Stimulated activated naive B cell treated with anti-CD40 and anti-IgM and Interleukin-4, amounts not matched to agents 10 μg/mL and 1 μg/mL and 100 μg/mL, for 72 hours (primary cell): ENCODE measurements around the gene NEGR1.

Experiments
- ATAC-seq, 2 donors: fragments of 150-1000 bp; cut with Tn5 transposase; replicated peaks; 2 replicates each; pipeline ENCODE4 v1.10.0; 2021; ENCODE audit warnings: moderate library complexity in 1 of 2
- DNase-seq: peaks from one replicate; pipeline ENCODE4 v3.0.0; 2021
- H3K27ac Mint-ChIP-seq: one replicate; pipeline ENCODE4 v1.8.0; 2022; ENCODE audit warnings: mild to moderate bottlenecking, mixed read lengths
- H3K27me3 Mint-ChIP-seq, 2 donors: one replicate each; pipeline ENCODE4 v1.8.0; 2022; ENCODE audit warnings: mixed read lengths in 2 of 2
- H3K36me3 Mint-ChIP-seq, 2 donors: one replicate each; pipeline ENCODE4 v1.8.0; 2022; ENCODE audit warnings: mixed read lengths in 2 of 2, mild to moderate bottlenecking in 1 of 2
- H3K4me1 Mint-ChIP-seq, 2 donors: one replicate each; pipeline ENCODE4 v1.8.0; 2022; ENCODE audit warnings: mixed read lengths in 2 of 2, mild to moderate bottlenecking in 1 of 2
- H3K4me3 Mint-ChIP-seq, 2 donors: one replicate each; pipeline ENCODE4 v1.8.0; 2022; ENCODE audit warnings: mild to moderate bottlenecking in 2 of 2, mixed read lengths in 2 of 2, moderate library complexity in 1 of 2
- H3K9me3 Mint-ChIP-seq, 2 donors: one replicate each; pipeline ENCODE4 v1.8.0; 2022; ENCODE audit warnings: mixed read lengths in 2 of 2, mild to moderate bottlenecking in 1 of 2

Gene NEGR1

GRCh38 chr1:71834601-71835441 is 447.5 kb downstream of the NEGR1 start:
- Mint-ChIP-seq H3K9me3 (no peaks in the 10 kb centered on the region), H3K27ac (no peak overlapping the region), H3K27me3 (no peaks in the 10 kb centered on the region), H3K4me1 (peaks cover 2 to 9% of the 10 kb centered on the region in 2 donors), H3K36me3 (no peaks in the 10 kb centered on the region), H3K4me3 (no peak overlapping the region)
- ATAC-seq = no peak
- DNase-seq = no peak

DNA sequence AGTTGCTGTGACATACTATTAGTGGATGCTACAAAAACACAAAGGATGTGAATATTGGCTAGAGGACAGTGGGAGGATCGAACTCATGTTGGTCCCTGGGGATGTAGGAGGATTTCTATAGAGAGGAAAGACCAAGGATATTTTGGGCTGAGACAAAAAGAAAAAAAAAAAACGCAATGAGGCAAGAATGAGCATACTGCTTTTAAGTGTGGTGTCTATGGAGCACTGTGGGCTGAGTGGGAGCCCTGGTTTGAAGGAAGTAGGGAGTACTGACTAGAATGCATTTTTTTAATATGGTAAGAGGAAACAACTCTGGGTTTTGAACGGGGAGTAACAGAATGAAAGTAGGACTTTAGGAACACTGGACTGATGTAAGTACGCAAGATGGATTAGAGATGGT is 450.7 kb downstream of the NEGR1 start:
- H3K36me3 Mint-ChIP-seq = no peaks in the 10 kb centered on the region
- no peaks in the 10 kb centered on the region for H3K27me3 Mint-ChIP-seq
- no peaks in the 10 kb centered on the region for H3K9me3 Mint-ChIP-seq
- DNase-seq = no peak
- H3K4me1 Mint-ChIP-seq = peaks cover 2 to 9% of the 10 kb centered on the region in 2 donors
- no peak overlapping the region for H3K27ac Mint-ChIP-seq
- ATAC-seq = no peak
- H3K4me3 Mint-ChIP-seq = no peak overlapping the region

- H3K4me1 Mint-ChIP-seq = no peaks in the 10 kb centered on the region
- no peak overlapping the region for H3K27ac Mint-ChIP-seq
- H3K4me3 Mint-ChIP-seq = no peak overlapping the region
- H3K27me3 Mint-ChIP-seq = no peaks in the 10 kb centered on the region
- H3K9me3 Mint-ChIP-seq = no peaks in the 10 kb centered on the region
- ATAC-seq (no peak), DNase-seq (no peak)
- no peaks in the 10 kb centered on the region for H3K36me3 Mint-ChIP-seq
Measured at GRCh38 chr1:71829346-71829745, 453.0 kb downstream of the NEGR1 start.

- no peak overlapping the region for H3K4me3 Mint-ChIP-seq
- H3K36me3 Mint-ChIP-seq = no peaks in the 10 kb centered on the region
- H3K4me1 Mint-ChIP-seq = no peaks in the 10 kb centered on the region
- DNase-seq = no peak
- no peaks in the 10 kb centered on the region for H3K9me3 Mint-ChIP-seq
- no peak overlapping the region for H3K27ac Mint-ChIP-seq
- no peaks in the 10 kb centered on the region for H3K27me3 Mint-ChIP-seq
- no peak for ATAC-seq
Measured at GRCh38 chr1:71828431-71829012, 453.8 kb downstream of the NEGR1 start.

DNA sequence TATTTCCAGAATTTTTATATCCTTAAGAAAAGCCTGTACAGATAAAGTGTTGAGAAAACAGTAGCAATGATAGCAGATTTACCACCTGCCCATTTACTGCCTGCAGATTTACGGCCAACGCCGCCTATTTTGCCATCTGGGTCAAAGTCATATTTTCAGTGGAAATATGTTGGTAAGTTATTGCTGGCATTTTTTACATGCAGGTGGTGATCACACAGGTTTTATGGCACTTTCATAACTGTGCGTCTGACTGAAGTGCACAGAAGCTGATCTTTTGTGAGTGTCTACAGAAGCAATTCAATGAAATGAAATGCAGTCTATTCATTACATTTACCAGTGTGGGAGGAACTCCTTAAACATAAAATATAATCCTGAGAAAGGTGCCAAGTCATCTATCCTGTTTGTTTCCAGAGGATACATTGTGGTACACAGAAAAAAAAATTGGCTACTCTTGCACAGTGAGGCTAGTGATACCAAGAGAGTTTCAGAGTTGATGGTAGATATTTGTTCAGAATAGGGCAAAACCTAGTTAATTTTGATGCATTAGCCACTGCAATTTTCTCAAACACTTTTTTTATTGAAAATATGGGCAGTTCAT is 458.5 kb downstream of the NEGR1 start:
- Mint-ChIP-seq H3K27me3 (no peaks in the 10 kb centered on the region), H3K9me3 (no peaks in the 10 kb centered on the region), H3K36me3 (no peaks in the 10 kb centered on the region), H3K27ac (no peak overlapping the region), H3K4me3 (no peak overlapping the region), H3K4me1 (peaks cover 0 to 6% of the 10 kb centered on the region in 2 donors)
- ATAC-seq = no peak
- DNase-seq = no peak

- H3K36me3 Mint-ChIP-seq = no peaks in the 10 kb centered on the region
- H3K27me3 Mint-ChIP-seq = no peaks in the 10 kb centered on the region
- peaks cover 0 to 5% of the 10 kb centered on the region in 2 donors for H3K4me1 Mint-ChIP-seq
- H3K27ac Mint-ChIP-seq = no peak overlapping the region
- DNase-seq (no peak), ATAC-seq (no peak)
- H3K9me3 Mint-ChIP-seq = no peaks in the 10 kb centered on the region
- H3K4me3 Mint-ChIP-seq = no peak overlapping the region
Measured at GRCh38 chr1:71817028-71817427, 465.3 kb downstream of the NEGR1 start.

GRCh38 chr1:71809085-71809484 is 473.3 kb downstream of the NEGR1 start:
- no peaks in the 10 kb centered on the region for H3K27me3 Mint-ChIP-seq
- no peaks in the 10 kb centered on the region for H3K9me3 Mint-ChIP-seq
- DNase-seq (no peak), ATAC-seq (no peak)
- no peak overlapping the region for H3K4me3 Mint-ChIP-seq
- H3K4me1 Mint-ChIP-seq = no peaks in the 10 kb centered on the region
- H3K27ac Mint-ChIP-seq = no peak overlapping the region
- H3K36me3 Mint-ChIP-seq = no peaks in the 10 kb centered on the region

GRCh38 chr1:71804140-71804539 is 478.2 kb downstream of the NEGR1 start:
- Mint-ChIP-seq H3K36me3 (no peaks in the 10 kb centered on the region), H3K27ac (no peak overlapping the region), H3K9me3 (no peaks in the 10 kb centered on the region), H3K27me3 (no peaks in the 10 kb centered on the region), H3K4me1 (no peaks in the 10 kb centered on the region), H3K4me3 (no peak overlapping the region)
- DNase-seq = no peak
- no peak for ATAC-seq

DNA sequence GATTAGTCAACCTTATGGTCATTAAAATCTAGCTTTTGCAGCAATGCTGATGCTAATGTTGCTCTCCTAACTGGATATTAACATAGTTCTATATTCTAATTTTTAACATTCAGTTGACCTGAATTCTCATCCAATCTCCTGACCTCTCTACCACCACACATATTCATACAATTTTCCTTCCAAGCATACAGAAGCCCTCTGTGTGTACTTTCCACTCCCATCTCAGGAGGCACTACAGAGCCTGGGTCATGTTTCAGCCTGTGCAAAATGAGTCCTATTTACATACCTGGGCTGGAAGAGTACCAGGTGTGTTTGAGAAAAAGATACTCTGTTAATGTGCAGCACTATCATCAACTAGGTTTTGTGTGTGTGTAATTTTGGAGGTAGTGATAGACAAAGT is 486.3 kb downstream of the NEGR1 start:
- no peak overlapping the region for H3K4me3 Mint-ChIP-seq
- ATAC-seq (no peak), DNase-seq (no peak)
- peaks cover 0 to 5% of the 10 kb centered on the region in 2 donors for H3K4me1 Mint-ChIP-seq
- no peaks in the 10 kb centered on the region for H3K27me3 Mint-ChIP-seq
- H3K9me3 Mint-ChIP-seq = no peaks in the 10 kb centered on the region
- H3K27ac Mint-ChIP-seq = no peak overlapping the region
- H3K36me3 Mint-ChIP-seq = no peaks in the 10 kb centered on the region

DNA sequence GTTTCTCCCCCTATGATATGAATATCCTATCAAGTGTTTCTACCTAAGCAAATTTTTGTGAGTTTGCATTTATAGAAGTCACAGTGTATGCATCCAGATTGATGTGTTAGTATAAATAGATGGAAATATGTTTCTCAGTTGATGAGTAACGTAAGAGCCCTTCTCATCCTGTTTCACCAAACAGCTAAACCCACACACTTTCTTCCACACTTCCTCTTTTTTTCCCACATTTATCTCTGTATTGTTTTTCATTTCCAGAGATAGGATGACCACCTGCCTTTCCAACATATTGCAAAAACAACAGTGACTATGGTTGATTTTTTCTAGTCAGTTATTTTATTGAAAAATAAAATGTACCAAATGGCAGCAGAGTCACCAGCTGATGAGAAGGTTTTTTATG is 490.1 kb downstream of the NEGR1 start:
- Mint-ChIP-seq H3K4me1 (peaks cover 0 to 5% of the 10 kb centered on the region in 2 donors), H3K9me3 (no peaks in the 10 kb centered on the region), H3K4me3 (no peak overlapping the region), H3K27me3 (no peaks in the 10 kb centered on the region), H3K27ac (no peak overlapping the region), H3K36me3 (no peaks in the 10 kb centered on the region)
- ATAC-seq (no peak), DNase-seq (no peak)

GRCh38 chr1:71788113-71788512 is 494.2 kb downstream of the NEGR1 start:
- Mint-ChIP-seq H3K4me3 (no peak overlapping the region), H3K36me3 (no peaks in the 10 kb centered on the region), H3K4me1 (peaks cover 0 to 5% of the 10 kb centered on the region in 2 donors), H3K27ac (no peak overlapping the region), H3K27me3 (no peaks in the 10 kb centered on the region), H3K9me3 (no peaks in the 10 kb centered on the region)
- no peak for DNase-seq
- no peak for ATAC-seq

DNA sequence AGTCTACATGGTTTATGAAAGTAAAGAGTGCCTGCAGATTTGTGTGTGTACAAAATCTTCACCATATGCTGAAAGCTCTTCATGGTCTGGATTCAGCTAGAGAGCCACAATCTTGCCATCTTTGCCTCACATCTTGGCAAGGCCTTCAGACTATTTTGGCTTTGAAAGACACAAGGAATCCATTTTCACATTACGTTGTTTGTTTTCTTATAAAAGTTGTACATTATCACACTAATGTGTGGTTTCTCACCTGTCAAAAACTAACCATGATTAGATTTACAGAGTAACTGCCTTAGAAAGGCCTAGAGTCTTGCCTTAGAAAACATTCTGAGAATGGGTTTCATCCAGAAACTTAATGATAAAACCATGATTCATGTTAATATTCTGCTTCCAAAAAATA is 494.6 kb downstream of the NEGR1 start:
- Mint-ChIP-seq H3K36me3 (no peaks in the 10 kb centered on the region), H3K4me3 (no peak overlapping the region), H3K4me1 (peaks cover 0 to 5% of the 10 kb centered on the region in 2 donors), H3K27me3 (no peaks in the 10 kb centered on the region), H3K27ac (no peak overlapping the region), H3K9me3 (no peaks in the 10 kb centered on the region)
- DNase-seq = no peak
- no peak for ATAC-seq

- ATAC-seq = no peak
- no peaks in the 10 kb centered on the region for H3K9me3 Mint-ChIP-seq
- H3K4me1 Mint-ChIP-seq = no peaks in the 10 kb centered on the region
- no peak for DNase-seq
- no peak overlapping the region for H3K27ac Mint-ChIP-seq
- H3K36me3 Mint-ChIP-seq = no peaks in the 10 kb centered on the region
- no peaks in the 10 kb centered on the region for H3K27me3 Mint-ChIP-seq
- no peak overlapping the region for H3K4me3 Mint-ChIP-seq
Measured at GRCh38 chr1:71786218-71786617, 496.1 kb downstream of the NEGR1 start.

DNA sequence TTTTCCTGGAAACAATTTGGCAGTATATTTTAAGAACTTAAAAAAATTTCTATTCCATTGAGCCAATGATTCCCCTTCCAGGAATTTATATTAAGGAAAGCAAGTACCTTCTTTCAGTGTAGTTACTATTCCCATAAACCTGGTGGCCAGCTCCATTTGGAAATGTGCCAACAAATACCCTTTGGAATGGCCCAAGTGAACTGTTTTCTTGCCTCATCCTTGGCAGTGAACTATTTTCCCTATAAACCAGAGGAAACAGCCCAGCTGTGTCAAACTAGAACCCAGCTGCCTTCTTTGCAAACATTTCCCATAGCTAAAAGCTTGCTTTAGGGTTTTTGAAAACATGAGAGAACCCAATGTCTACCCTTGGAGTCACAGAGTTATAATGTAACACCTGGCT is 496.9 kb downstream of the NEGR1 start:
- H3K27me3 Mint-ChIP-seq = no peaks in the 10 kb centered on the region
- no peaks in the 10 kb centered on the region for H3K9me3 Mint-ChIP-seq
- H3K36me3 Mint-ChIP-seq = no peaks in the 10 kb centered on the region
- no peak overlapping the region for H3K27ac Mint-ChIP-seq
- no peak overlapping the region for H3K4me3 Mint-ChIP-seq
- ATAC-seq (no peak), DNase-seq (no peak)
- peaks cover 0 to 2% of the 10 kb centered on the region in 2 donors for H3K4me1 Mint-ChIP-seq

- DNase-seq = no peak
- H3K4me1 Mint-ChIP-seq = peaks cover 0 to 2% of the 10 kb centered on the region in 2 donors
- no peaks in the 10 kb centered on the region for H3K36me3 Mint-ChIP-seq
- ATAC-seq = no peak
- no peaks in the 10 kb centered on the region for H3K27me3 Mint-ChIP-seq
- H3K9me3 Mint-ChIP-seq = no peaks in the 10 kb centered on the region
- H3K27ac Mint-ChIP-seq = no peak overlapping the region
- H3K4me3 Mint-ChIP-seq = no peak overlapping the region
Measured at GRCh38 chr1:71785000-71785399, 497.3 kb downstream of the NEGR1 start.
